HepG2 (cell line): ENCODE results near the gene FN1. TPM values are rescaled to one million over a fixed set of nuclear protein-coding genes. Genes with fewer than 3 reads are reported as not detected.
A peak's percentile ranks its signal among the peaks of the same experiment; 100 is the strongest.

ENCODE experiments used
- ATM ChIP-seq: fragments of 450-650 bp; IDR thresholded peaks from 2 replicates; pipeline ENCODE4 v1.7.1; 2017; ENCODE audit warnings: mild to moderate bottlenecking, borderline replicate concordance
- CEBPG ChIP-seq: IDR thresholded peaks from 2 replicates; pipeline ENCODE4 v1.6.1; 2016
- GZF1 ChIP-seq: sonication (generic); formaldehyde crosslinking; IDR thresholded peaks from 2 replicates; pipeline ENCODE4 v1.5.1; 2020; ENCODE audit warnings: mild to moderate bottlenecking, missing genetic modification reagents
- HMGA1 ChIP-seq: sonication (generic); formaldehyde crosslinking; conservative IDR thresholded peaks from 2 replicates; pipeline ENCODE4 v1.4.0; 2020; ENCODE audit warnings: missing genetic modification reagents
- POLR2AphosphoS2 ChIP-seq: IDR thresholded peaks from 2 replicates; pipeline ENCODE4 v1.6.1; 2011; ENCODE audit warnings: low read depth, low read length, improper control_type of control experiment
- SNAPC2 ChIP-seq: sonication (generic); formaldehyde crosslinking; IDR thresholded peaks from 2 replicates; pipeline ENCODE4 v1.8.1; 2022; ENCODE audit warnings: mild to moderate bottlenecking, missing genetic modification reagents
- TCF7L2 ChIP-seq: IDR thresholded peaks from 2 replicates; pipeline ENCODE4 v1.6.1; 2011; ENCODE audit warnings: mild to moderate bottlenecking, low read depth, low read length, moderate library complexity
- ZBTB3 ChIP-seq: sonication (generic); formaldehyde crosslinking; IDR thresholded peaks from 2 replicates; pipeline ENCODE4 v1.4.0; 2020; ENCODE audit warnings: low read depth, mild to moderate bottlenecking, moderate library complexity, missing genetic modification reagents, borderline replicate concordance
- ZFP82 ChIP-seq: sonication (generic); formaldehyde crosslinking; IDR thresholded peaks from 2 replicates; pipeline ENCODE4 v1.5.1; 2020; ENCODE audit warnings: mild to moderate bottlenecking, missing genetic modification reagents, borderline replicate concordance
- ZNF17 ChIP-seq: sonication (generic); formaldehyde crosslinking; IDR thresholded peaks from 2 replicates; pipeline ENCODE4 v1.5.0; 2020; ENCODE audit warnings: mild to moderate bottlenecking, missing genetic modification reagents
- ZNF337 ChIP-seq: sonication (generic); formaldehyde crosslinking; IDR thresholded peaks from 2 replicates; pipeline ENCODE4 v1.5.1; 2020; ENCODE audit warnings: missing genetic modification reagents, low read depth, mild to moderate bottlenecking, borderline replicate concordance
- ZNF615 ChIP-seq: sonication (generic); formaldehyde crosslinking; IDR thresholded peaks from 2 replicates; pipeline ENCODE4 v1.5.0; 2020; ENCODE audit warnings: mild to moderate bottlenecking, missing genetic modification reagents, borderline replicate concordance
- ZNF713 ChIP-seq: sonication (generic); formaldehyde crosslinking; IDR thresholded peaks from 2 replicates; pipeline ENCODE4 v1.4.0; 2020; ENCODE audit warnings: mild to moderate bottlenecking, missing genetic modification reagents
- ZNF850 ChIP-seq: sonication (generic); formaldehyde crosslinking; conservative IDR thresholded peaks from 2 replicates; pipeline ENCODE4 v1.9.0; 2021; ENCODE audit warnings: mild to moderate bottlenecking, missing genetic modification reagents
- polyA plus RNA-seq, 8 experiments: library from polyadenylated mRNA; depleted of rRNA in 3 of 8; stranded (reverse) in 7 of 8; unstranded in 1 of 8; fragments of >200 nt; fragmentation: Illumina TruSeq in 4 of 8; extraction: Trizol in 4 of 8; gene quantifications; 2 replicates each; pipeline versions ENCODE4 v1.2.1 to v1.2.3, GENCODE V29; 2011 to 2016; ENCODE audit warnings: low read depth in 4 of 8, missing spikeins in 1 of 8, mixed read lengths in 1 of 8; ENCODE audit not compliant: insufficient read depth in 1 of 8
- total RNA-seq, 5 experiments: library from RNA; depleted of rRNA; stranded (reverse); fragments of >200 nt; fragmentation: Illumina TruSeq; extraction: Trizol; gene quantifications; 2 replicates each; pipeline ENCODE4 v1.2.3, GENCODE V29; 2016; ENCODE audit warnings: low read depth in 1 of 5
- TF ChIP-seq, protein P1 (sequence below): sonication (generic); formaldehyde crosslinking; IDR thresholded peaks from 2 replicates; pipeline ENCODE4 v1.5.1; 2020; ENCODE audit warnings: mild to moderate bottlenecking, missing genetic modification reagents, moderate library complexity
- TF ChIP-seq, protein P2 (sequence below): sonication (generic); formaldehyde crosslinking; IDR thresholded peaks from 2 replicates; pipeline ENCODE4 v1.5.0; 2020; ENCODE audit warnings: missing genetic modification reagents
- TF ChIP-seq, protein P3 (sequence below): sonication (generic); formaldehyde crosslinking; IDR thresholded peaks from 2 replicates; pipeline ENCODE4 v1.4.0; 2020; ENCODE audit warnings: missing genetic modification reagents
- TF ChIP-seq, protein P4 (sequence below): sonication (generic); formaldehyde crosslinking; IDR thresholded peaks from 2 replicates; pipeline ENCODE4 v1.4.0; 2020; ENCODE audit warnings: missing genetic modification reagents

Gene FN1
- total and polyA plus RNA-seq, 2 of the 13 experiments (the other 11 are each of a cell fraction or from before 2014, with no cell fraction given), result 1,847 to 6,471 TPM

DNA sequence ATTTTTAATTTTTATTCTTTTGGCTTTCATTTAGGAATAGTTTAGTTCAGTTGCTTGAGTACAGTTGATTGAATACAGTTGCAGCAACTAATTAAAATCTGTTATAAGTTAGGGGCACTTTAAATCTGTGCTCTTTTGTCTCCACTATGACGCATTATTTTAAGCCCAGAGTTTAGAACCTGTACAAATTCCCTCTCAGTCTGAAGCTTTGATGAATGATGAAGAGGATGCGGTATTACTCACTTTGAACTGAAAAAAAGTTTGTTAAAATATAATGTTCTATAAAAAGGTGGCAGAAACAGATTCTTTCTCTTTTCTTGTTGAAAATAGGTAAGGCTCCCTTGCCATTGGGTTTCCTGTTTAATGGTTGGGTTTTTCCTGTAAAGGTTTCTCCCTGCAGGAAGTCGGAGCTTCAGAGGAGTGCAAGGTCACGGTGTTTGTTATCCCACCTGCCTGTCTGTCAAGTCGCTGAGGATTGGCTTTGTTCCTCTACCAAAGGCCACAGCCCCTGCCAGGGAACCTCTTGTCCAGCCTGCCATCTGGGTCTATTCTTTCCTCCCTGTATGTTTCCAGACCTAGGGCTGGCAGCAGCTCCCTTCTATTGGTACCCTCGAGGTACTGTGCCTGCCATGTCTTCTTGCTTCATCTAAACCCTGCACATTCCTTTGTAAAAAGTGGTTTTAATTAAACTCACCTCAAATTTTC is 43.8 kb upstream of the FN1 start (continued):
- TF ChIP-seq, protein P1, sequence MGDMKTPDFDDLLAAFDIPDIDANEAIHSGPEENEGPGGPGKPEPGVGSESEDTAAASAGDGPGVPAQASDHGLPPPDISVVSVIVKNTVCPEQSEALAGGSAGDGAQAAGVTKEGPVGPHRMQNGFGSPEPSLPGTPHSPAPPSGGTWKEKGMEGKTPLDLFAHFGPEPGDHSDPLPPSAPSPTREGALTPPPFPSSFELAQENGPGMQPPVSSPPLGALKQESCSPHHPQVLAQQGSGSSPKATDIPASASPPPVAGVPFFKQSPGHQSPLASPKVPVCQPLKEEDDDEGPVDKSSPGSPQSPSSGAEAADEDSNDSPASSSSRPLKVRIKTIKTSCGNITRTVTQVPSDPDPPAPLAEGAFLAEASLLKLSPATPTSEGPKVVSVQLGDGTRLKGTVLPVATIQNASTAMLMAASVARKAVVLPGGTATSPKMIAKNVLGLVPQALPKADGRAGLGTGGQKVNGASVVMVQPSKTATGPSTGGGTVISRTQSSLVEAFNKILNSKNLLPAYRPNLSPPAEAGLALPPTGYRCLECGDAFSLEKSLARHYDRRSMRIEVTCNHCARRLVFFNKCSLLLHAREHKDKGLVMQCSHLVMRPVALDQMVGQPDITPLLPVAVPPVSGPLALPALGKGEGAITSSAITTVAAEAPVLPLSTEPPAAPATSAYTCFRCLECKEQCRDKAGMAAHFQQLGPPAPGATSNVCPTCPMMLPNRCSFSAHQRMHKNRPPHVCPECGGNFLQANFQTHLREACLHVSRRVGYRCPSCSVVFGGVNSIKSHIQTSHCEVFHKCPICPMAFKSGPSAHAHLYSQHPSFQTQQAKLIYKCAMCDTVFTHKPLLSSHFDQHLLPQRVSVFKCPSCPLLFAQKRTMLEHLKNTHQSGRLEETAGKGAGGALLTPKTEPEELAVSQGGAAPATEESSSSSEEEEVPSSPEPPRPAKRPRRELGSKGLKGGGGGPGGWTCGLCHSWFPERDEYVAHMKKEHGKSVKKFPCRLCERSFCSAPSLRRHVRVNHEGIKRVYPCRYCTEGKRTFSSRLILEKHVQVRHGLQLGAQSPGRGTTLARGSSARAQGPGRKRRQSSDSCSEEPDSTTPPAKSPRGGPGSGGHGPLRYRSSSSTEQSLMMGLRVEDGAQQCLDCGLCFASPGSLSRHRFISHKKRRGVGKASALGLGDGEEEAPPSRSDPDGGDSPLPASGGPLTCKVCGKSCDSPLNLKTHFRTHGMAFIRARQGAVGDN, result peak; percentile 58; the same call in 1 of the 2 replicates
- TF ChIP-seq ZNF615 (no peak), ZNF850 (no peak), ZNF713 (CRISPR knock-in tag) (no peak), ZBTB3 (no peak), SNAPC2 (CRISPR knock-in tag) (no peak), ZNF17 (CRISPR knock-in tag) (no peak), TCF7L2 (no peak), ZNF337 (no peak), POLR2AphosphoS2 (no peak), HMGA1 (CRISPR knock-in tag) (no peak), ZFP82 (no peak), CEBPG (peak; percentile 29; the same call in 1 of the 2 replicates), ATM (no peak), GZF1 (CRISPR knock-in tag) (no peak)
- TF ChIP-seq, protein P2, sequence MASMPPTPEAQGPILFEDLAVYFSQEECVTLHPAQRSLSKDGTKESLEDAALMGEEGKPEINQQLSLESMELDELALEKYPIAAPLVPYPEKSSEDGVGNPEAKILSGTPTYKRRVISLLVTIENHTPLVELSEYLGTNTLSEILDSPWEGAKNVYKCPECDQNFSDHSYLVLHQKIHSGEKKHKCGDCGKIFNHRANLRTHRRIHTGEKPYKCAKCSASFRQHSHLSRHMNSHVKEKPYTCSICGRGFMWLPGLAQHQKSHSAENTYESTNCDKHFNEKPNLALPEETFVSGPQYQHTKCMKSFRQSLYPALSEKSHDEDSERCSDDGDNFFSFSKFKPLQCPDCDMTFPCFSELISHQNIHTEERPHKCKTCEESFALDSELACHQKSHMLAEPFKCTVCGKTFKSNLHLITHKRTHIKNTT, result no peak
- TF ChIP-seq, protein P3, sequence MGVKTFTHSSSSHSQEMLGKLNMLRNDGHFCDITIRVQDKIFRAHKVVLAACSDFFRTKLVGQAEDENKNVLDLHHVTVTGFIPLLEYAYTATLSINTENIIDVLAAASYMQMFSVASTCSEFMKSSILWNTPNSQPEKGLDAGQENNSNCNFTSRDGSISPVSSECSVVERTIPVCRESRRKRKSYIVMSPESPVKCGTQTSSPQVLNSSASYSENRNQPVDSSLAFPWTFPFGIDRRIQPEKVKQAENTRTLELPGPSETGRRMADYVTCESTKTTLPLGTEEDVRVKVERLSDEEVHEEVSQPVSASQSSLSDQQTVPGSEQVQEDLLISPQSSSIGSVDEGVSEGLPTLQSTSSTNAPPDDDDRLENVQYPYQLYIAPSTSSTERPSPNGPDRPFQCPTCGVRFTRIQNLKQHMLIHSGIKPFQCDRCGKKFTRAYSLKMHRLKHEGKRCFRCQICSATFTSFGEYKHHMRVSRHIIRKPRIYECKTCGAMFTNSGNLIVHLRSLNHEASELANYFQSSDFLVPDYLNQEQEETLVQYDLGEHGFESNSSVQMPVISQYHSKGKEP (CRISPR knock-in tag), result no peak; the same call in 1 of the 2 replicates
- TF ChIP-seq, protein P4, sequence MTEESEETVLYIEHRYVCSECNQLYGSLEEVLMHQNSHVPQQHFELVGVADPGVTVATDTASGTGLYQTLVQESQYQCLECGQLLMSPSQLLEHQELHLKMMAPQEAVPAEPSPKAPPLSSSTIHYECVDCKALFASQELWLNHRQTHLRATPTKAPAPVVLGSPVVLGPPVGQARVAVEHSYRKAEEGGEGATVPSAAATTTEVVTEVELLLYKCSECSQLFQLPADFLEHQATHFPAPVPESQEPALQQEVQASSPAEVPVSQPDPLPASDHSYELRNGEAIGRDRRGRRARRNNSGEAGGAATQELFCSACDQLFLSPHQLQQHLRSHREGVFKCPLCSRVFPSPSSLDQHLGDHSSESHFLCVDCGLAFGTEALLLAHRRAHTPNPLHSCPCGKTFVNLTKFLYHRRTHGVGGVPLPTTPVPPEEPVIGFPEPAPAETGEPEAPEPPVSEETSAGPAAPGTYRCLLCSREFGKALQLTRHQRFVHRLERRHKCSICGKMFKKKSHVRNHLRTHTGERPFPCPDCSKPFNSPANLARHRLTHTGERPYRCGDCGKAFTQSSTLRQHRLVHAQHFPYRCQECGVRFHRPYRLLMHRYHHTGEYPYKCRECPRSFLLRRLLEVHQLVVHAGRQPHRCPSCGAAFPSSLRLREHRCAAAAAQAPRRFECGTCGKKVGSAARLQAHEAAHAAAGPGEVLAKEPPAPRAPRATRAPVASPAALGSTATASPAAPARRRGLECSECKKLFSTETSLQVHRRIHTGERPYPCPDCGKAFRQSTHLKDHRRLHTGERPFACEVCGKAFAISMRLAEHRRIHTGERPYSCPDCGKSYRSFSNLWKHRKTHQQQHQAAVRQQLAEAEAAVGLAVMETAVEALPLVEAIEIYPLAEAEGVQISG (CRISPR knock-in tag), result 0 out of 2 replicates have a peak, but pooled peaks have one; percentile 45
